MCF 10A (cell line): ENCODE results near the gene ZAP70. TPM values are rescaled to one million over a fixed set of nuclear protein-coding genes. Genes with fewer than 3 reads are reported as not detected.
A peak's percentile ranks its signal among the peaks of the same experiment; 100 is the strongest.

ENCODE experiments used
- BruUV-seq: library from RNA; stranded (reverse); fragments of 400-500 nt; replicated peaks from 2 replicates; lab custom pipeline; 2021; lab: Mats Ljungman, UMichigan
- CTCF ChIA-PET: fragments of 300-600 bp; sonication (Branson Sonifier 250); formaldehyde crosslinking; extraction: SDS; loops from one replicate; lab custom pipeline; 2021; ENCODE audit warnings: antibody characterized with exemption, inconsistent platforms; lab: Yijun Ruan, JAX
- POLR2A ChIA-PET: fragments of 300-600, 350-650 bp; sonication (Branson Sonifier 250); formaldehyde crosslinking; extraction: SDS; loops from one replicate; lab custom pipeline; 2020; ENCODE audit warnings: antibody characterized with exemption, inconsistent platforms; lab: Yijun Ruan, JAX
- DNase-seq: peaks from one replicate; pipeline ENCODE4 v3.0.0-alpha.2; 2018; ENCODE audit not compliant: unreplicated experiment
- H3K27ac Mint-ChIP-seq: one replicate; pipeline ENCODE4 v1.8.0; 2022; ENCODE audit warnings: mild to moderate bottlenecking, low read depth, mixed read lengths; ENCODE audit not compliant: unreplicated experiment
- H3K27me3 Mint-ChIP-seq: one replicate; pipeline ENCODE4 v1.8.0; 2022; ENCODE audit warnings: mixed read lengths; ENCODE audit not compliant: insufficient read depth, unreplicated experiment
- H3K36me3 Mint-ChIP-seq: one replicate; pipeline ENCODE4 v1.8.0; 2022; ENCODE audit warnings: mild to moderate bottlenecking, moderate library complexity, mixed read lengths; ENCODE audit not compliant: insufficient read depth, unreplicated experiment
- H3K4me1 Mint-ChIP-seq: one replicate; pipeline ENCODE4 v1.8.0; 2022; ENCODE audit warnings: mixed read lengths; ENCODE audit not compliant: insufficient read depth, unreplicated experiment
- H3K4me3 Mint-ChIP-seq: one replicate; pipeline ENCODE4 v1.8.0; 2022; ENCODE audit warnings: mild to moderate bottlenecking, moderate library complexity, mixed read lengths; ENCODE audit not compliant: unreplicated experiment
- H3K9me3 Mint-ChIP-seq: one replicate; pipeline ENCODE4 v1.8.0; 2022; ENCODE audit warnings: mixed read lengths; ENCODE audit not compliant: unreplicated experiment
- CTCF ChIP-seq: fragments of 200-600 bp; IDR thresholded peaks from one replicate; pipeline ENCODE4 v1.8.0; 2022; ENCODE audit warnings: antibody characterized with exemption, mild to moderate bottlenecking; ENCODE audit not compliant: unreplicated experiment
- intact Hi-C: fragments of 100-400 bp; cut with micrococcal nuclease; formaldehyde crosslinking; loops from 2 replicates; pipeline ENCODE4 v1.14.1; 2022
- total RNA-seq: library from RNA; stranded (reverse); gene quantifications from 2 replicates; pipeline ENCODE4 v1.2.3, GENCODE V29; 2022

The ZAP70 gene
- total RNA-seq, 1 experiment from 2014 or later = not detected

- no peaks in the 10 kb centered on the region for H3K4me1 Mint-ChIP-seq
- POLR2A ChIA-PET = interaction anchor here (0.9 kb wide), 1 partner anchor 15 kb away, joined by 4 read pairs; no protein-coding TSS in a partner anchor
- no TSS peak for BruUV-seq
- CTCF ChIA-PET = interaction anchor here (0.9 to 3.3 kb wide), 7 partner anchors 20 to 611 kb away, joined by 3 to 10 read pairs (median 5); no protein-coding TSS in a partner anchor
- no peak overlapping the region for H3K4me3 Mint-ChIP-seq
- intact Hi-C loops = no loop called here
- H3K36me3 Mint-ChIP-seq = peaks cover 35% of the 10 kb centered on the region
- peak; percentile 19 for DNase-seq
- peak; percentile 28 for TF ChIP-seq CTCF
- no peaks in the 10 kb centered on the region for H3K27me3 Mint-ChIP-seq
- no peaks in the 10 kb centered on the region for H3K9me3 Mint-ChIP-seq
- H3K27ac Mint-ChIP-seq = no peak overlapping the region
Observed at GRCh38 chr2:97774425-97774824, 61.0 kb downstream of the ZAP70 start.

- Mint-ChIP-seq H3K4me3 (no peak overlapping the region), H3K9me3 (no peaks in the 10 kb centered on the region), H3K27me3 (no peaks in the 10 kb centered on the region), H3K27ac (no peak overlapping the region), H3K4me1 (no peaks in the 10 kb centered on the region), H3K36me3 (peaks cover 37% of the 10 kb centered on the region)
- no peak for TF ChIP-seq CTCF
- intact Hi-C loops = no loop called here
- no peak for DNase-seq
- ChIA-PET CTCF (interaction anchor here (0.7 to 2.8 kb wide), 5 partner anchors 21 to 414 kb away, joined by 3 to 10 read pairs (median 5); no protein-coding TSS in a partner anchor), POLR2A (no interaction called here)
- no TSS peak for BruUV-seq
Observed at GRCh38 chr2:97775074-97775473, 61.7 kb downstream of the ZAP70 start.

- DNase-seq = no peak
- Mint-ChIP-seq H3K9me3 (no peaks in the 10 kb centered on the region), H3K4me1 (no peaks in the 10 kb centered on the region), H3K27ac (no peak overlapping the region), H3K27me3 (no peaks in the 10 kb centered on the region), H3K36me3 (peaks cover 17% of the 10 kb centered on the region), H3K4me3 (no peak overlapping the region)
- ChIA-PET CTCF (interaction anchor here (1.1 kb wide), 1 partner anchor 28 kb away, joined by 3 read pairs; no protein-coding TSS in a partner anchor), POLR2A (interaction anchor here (0.7 to 0.9 kb wide), 2 partner anchors 12 to 437 kb away, joined by 3 read pairs; no protein-coding TSS in a partner anchor)
- intact Hi-C loops = no loop called here
- no TSS peak for BruUV-seq
- TF ChIP-seq CTCF = no peak
Observed at GRCh38 chr2:97779141-97779540, 65.8 kb downstream of the ZAP70 start.

- Mint-ChIP-seq H3K27ac (no peak overlapping the region), H3K9me3 (no peaks in the 10 kb centered on the region), H3K4me3 (no peak overlapping the region), H3K27me3 (no peaks in the 10 kb centered on the region), H3K36me3 (peaks cover 6% of the 10 kb centered on the region), H3K4me1 (no peaks in the 10 kb centered on the region)
- ChIA-PET CTCF (no interaction called here), POLR2A (interaction anchor here (1.1 kb wide), 1 partner anchor 9 kb away, joined by 4 read pairs; no protein-coding TSS in a partner anchor)
- BruUV-seq = no TSS peak
- no peak for TF ChIP-seq CTCF
- no peak for DNase-seq
- intact Hi-C loops = no loop called here
Observed at GRCh38 chr2:97781981-97782380, 68.6 kb downstream of the ZAP70 start.
